Myocyte (in vitro differentiated cells): ENCODE results near the gene SON. TPM values are rescaled to one million over a fixed set of nuclear protein-coding genes. Genes with fewer than 3 reads are reported as not detected.

Source experiments
- DNase-seq: peaks from one replicate; pipeline ENCODE4 v3.0.0-alpha.2; 2012; ENCODE audit warnings: low read depth
- total RNA-seq: library from RNA; depleted of rRNA; stranded (reverse); fragments of >200 nt; gene quantifications from 2 replicates; pipeline ENCODE4 v1.2.3, GENCODE V29; 2014

The SON gene
- total RNA-seq, 1 donor from 2014 or later, result 116 TPM

DNA sequence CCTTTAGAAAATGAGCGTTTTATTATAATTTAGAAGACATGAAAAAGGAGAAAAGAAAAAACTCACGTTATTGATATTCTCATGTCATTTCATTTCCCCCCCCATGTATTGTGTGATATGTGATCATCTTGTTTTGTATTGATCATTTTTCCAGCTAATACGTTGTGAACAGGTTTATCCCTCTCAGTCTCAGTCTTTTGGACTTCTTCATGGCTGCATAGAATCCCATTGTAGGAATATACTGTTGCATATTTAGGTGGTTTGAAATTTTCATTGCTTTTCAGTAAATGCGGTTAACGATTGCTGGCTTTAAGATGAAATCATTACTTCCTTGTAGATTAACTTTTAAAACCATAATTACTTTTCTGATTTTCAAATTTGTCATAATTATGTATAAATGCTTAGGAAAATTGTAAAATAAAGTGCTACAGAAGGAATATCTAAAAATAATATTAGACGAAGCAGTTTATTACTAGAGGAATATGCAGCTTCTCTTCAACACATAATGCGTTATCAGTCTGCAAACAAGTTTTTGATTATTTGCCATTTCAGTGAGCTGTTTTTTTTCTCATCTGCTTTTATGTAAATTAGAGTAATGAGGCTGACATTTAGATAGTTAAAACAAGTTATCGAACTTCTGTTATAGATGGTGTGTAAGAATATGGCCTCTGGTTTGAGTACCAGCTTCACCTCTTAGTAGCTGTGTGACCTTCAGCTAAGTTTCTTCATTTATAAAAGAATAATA, 1.8 kb downstream of the SON start:
- no peak for DNase-seq

DNA sequence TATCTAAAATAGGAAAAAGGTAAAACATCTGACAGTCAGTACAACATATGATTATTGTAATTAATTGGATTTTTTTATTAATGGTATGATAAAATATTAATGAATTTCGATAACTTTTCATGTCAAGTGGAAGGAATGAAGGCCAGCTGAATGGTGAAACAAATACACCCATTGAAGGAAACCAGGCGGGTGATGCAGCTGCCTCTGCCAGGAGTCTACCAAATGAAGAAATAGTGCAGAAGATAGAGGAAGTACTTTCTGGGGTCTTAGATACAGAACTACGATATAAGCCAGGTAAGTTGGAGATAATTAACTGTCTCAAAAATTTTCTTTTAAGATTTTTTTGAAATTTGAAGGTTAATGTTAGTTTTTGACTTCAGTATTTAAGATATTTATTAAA, 3.2 kb downstream of the SON start:
- DNase-seq, result no peak

DNA sequence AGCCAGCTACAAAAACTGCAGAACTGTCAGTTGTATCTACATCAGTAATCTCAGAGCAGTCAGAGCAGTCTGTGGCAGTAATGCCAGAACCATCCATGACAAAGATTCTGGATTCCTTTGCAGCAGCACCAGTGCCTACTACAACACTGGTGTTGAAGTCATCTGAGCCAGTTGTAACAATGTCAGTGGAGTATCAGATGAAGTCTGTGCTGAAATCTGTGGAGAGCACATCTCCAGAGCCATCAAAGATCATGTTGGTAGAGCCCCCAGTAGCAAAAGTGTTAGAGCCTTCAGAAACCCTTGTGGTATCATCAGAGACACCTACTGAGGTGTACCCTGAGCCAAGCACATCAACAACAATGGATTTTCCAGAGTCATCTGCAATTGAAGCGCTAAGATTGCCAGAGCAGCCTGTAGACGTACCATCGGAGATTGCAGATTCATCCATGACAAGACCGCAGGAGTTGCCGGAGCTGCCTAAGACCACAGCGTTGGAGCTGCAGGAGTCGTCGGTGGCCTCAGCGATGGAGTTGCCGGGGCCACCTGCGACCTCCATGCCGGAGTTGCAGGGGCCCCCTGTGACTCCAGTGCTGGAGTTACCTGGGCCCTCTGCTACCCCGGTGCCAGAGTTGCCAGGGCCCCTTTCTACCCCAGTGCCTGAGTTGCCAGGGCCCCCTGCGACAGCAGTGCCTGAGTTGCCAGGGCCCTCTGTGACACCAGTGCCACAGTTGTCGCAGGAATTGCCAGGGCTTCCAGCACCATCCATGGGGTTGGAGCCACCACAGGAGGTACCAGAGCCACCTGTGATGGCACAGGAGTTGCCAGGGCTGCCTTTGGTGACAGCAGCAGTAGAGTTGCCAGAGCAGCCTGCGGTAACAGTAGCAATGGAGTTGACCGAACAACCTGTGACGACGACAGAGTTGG, 7.3 kb downstream of the SON start:
- DNase-seq, result no peak

DNA sequence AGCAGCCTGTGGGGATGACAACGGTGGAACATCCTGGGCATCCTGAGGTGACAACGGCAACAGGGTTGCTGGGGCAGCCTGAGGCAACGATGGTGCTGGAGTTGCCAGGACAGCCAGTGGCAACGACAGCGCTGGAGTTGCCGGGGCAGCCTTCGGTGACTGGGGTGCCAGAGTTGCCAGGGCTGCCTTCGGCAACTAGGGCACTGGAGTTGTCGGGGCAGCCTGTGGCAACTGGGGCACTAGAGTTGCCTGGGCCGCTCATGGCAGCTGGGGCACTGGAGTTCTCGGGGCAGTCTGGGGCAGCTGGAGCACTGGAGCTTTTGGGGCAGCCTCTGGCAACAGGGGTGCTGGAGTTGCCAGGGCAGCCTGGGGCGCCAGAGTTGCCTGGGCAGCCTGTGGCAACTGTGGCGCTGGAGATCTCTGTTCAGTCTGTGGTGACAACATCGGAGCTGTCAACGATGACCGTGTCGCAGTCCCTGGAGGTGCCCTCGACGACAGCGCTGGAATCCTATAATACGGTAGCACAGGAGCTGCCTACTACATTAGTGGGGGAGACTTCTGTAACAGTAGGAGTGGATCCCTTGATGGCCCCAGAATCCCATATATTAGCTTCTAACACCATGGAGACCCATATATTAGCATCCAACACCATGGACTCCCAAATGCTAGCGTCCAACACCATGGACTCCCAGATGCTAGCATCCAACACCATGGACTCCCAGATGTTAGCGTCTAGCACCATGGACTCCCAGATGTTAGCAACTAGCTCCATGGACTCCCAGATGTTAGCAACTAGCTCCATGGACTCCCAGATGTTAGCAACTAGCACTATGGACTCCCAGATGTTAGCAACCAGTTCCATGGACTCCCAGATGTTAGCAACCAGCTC, 8.2 kb downstream of the SON start:
- DNase-seq, result no peak

DNA sequence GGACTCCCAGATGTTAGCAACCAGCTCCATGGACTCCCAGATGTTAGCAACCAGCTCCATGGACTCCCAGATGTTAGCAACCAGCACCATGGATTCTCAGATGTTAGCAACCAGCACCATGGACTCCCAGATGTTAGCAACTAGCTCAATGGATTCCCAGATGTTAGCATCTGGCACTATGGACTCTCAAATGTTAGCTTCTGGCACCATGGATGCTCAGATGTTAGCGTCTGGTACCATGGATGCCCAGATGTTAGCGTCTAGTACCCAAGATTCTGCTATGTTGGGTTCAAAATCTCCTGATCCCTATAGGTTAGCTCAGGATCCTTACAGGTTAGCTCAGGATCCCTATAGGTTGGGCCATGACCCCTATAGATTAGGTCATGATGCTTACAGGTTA, 8.8 kb downstream of the SON start:
- DNase-seq, result no peak

DNA sequence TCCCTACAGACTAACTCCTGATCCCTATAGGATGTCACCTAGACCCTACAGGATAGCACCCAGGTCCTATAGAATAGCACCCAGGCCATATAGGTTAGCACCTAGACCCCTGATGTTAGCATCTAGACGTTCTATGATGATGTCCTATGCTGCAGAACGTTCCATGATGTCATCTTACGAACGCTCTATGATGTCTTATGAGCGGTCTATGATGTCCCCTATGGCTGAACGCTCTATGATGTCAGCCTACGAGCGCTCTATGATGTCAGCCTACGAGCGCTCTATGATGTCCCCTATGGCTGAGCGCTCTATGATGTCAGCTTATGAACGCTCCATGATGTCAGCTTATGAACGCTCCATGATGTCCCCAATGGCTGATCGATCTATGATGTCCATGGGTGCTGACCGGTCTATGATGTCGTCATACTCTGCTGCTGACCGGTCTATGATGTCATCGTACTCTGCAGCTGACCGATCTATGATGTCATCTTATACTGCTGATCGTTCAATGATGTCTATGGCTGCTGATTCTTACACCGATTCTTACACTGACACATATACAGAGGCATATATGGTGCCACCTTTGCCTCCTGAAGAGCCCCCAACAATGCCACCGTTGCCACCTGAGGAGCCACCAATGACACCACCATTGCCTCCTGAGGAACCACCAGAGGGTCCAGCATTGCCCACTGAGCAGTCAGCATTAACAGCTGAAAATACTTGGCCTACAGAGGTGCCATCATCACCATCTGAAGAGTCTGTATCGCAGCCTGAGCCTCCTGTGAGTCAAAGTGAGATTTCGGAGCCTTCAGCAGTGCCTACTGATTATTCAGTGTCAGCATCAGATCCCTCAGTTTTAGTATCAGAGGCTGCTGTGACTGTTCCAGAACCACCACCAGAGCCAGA, 9.5 kb downstream of the SON start:
- DNase-seq, result no peak

DNA sequence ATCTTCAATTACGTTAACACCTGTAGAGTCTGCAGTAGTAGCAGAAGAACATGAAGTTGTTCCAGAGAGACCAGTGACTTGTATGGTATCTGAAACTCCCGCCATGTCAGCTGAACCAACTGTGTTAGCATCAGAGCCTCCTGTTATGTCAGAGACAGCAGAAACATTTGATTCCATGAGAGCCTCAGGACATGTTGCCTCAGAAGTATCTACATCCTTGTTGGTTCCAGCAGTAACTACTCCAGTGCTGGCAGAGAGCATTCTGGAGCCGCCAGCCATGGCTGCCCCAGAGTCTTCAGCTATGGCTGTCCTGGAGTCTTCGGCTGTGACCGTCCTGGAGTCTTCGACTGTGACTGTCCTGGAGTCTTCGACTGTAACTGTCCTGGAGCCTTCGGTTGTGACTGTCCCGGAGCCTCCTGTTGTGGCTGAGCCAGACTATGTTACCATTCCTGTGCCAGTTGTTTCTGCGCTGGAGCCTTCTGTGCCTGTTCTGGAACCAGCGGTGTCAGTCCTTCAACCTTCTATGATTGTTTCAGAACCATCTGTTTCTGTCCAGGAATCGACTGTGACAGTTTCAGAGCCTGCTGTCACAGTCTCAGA, 10.3 kb downstream of the SON start:
- no peak for DNase-seq

DNA sequence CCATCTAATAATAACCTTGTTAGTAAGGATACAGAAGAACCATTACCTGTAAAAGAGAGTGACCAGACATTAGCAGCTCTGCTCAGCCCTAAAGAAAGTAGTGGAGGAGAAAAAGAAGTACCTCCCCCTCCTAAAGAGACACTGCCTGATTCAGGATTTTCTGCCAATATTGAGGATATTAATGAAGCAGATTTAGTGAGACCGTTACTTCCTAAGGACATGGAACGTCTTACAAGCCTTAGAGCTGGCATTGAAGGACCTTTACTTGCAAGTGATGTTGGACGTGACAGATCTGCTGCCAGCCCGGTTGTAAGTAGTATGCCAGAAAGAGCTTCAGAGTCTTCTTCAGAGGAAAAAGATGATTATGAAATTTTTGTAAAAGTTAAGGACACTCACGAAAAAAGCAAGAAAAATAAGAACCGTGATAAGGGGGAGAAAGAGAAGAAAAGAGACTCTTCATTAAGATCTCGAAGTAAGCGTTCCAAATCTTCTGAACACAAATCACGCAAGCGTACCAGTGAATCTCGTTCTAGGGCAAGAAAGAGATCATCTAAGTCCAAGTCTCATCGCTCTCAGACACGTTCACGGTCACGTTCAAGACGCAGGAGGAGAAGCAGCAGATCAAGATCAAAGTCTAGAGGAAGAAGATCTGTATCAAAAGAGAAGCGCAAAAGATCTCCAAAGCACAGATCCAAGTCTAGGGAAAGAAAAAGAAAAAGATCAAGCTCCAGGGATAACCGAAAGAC, 11.6 kb downstream of the SON start:
- DNase-seq, result no peak

DNA sequence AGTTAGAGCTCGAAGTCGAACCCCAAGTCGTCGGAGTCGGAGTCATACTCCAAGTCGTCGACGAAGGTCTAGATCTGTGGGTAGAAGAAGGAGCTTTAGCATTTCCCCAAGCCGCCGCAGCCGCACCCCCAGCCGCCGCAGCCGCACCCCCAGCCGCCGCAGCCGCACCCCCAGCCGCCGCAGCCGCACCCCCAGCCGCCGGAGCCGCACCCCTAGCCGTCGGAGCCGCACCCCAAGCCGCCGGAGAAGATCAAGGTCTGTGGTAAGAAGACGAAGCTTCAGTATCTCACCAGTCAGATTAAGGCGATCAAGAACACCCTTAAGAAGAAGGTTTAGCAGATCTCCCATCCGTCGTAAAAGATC, 12.1 kb downstream of the SON start:
- DNase-seq, result no peak

DNA sequence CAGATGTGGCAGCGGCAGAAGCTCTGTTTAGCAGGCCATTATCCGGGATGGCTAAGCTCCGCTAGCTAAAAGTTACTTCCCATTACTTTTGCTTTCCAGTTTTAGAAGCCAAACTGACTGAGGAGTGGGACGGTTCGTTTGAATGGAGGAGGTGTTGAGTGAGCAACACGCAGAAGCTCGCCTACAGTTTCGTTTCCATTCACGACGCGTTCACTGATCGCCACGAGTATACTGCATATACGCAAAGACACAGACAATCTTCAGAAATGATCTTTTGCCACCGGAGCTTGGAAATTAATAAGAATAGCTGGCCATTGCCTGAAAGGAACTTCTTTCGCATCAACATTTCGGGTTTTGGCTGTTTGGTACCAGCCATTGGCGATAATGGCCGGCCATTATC, 14.6 kb downstream of the SON start:
- no peak for DNase-seq

DNA sequence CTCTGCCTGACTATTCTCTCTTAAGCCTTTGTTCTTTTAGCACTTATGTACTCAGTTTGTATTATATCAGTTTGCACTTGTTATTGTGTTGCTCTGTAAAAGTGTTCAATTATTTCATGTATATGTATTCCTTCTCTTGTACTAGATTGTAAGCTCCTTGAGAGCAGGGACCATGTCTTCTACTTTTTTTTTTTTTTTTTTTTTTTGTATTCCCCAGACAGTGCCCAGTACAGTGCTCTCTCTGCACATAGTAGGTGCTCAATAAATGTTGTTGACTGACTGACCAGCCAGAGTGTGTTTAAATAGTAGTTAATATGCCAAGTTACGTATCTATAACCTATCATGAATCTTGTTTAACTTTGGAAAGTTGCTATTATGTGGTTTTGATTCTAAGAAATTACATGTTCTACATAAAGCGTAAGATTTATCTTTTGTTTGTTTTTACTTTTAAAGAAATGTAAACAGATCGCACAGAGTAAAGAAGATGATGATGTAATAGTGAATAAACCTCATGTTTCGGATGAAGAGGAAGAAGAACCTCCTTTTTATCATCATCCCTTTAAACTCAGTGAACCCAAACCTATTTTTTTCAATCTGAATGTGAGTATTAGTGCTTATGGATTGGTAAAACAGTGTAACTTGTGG, 16.1 kb downstream of the SON start:
- no peak for DNase-seq

DNA sequence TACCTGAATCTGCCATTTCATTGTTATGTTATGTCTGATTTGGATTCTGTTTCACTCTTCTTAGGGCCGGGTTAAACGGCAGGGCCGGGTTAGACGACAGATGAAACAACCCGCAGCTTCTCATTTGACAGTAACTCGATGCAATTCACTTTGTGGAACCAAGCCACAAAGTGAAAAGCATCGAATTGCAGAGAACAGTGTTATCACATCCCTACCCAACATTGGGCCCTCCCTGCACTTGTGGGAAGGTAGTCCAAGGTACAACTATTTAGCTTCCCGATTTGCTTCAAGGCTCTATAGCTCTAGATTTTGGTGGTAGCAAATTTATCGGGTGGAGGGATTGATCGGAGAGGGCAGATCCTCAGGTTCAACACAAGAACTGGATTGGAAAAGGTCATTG, 17.0 kb downstream of the SON start:
- DNase-seq, result no peak

DNA sequence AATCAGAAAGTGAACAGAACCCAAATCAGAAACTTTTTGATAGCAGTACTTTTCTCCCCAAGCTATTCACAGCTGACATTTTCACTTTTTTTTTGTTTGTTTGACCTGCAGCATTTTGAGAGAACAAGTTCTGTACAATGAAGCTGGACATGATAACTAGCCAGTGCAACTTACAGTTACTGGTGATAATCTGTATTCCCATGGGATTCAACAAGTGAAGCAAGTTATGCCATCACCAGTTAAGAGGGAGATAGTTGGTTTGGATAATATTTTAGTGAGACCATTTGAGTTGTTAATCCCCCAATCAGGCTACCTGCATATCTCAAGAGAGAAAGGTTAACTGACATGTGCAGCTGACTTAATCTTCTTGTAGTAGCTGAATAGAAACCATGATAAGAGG, 18.1 kb downstream of the SON start:
- DNase-seq, result no peak

DNA sequence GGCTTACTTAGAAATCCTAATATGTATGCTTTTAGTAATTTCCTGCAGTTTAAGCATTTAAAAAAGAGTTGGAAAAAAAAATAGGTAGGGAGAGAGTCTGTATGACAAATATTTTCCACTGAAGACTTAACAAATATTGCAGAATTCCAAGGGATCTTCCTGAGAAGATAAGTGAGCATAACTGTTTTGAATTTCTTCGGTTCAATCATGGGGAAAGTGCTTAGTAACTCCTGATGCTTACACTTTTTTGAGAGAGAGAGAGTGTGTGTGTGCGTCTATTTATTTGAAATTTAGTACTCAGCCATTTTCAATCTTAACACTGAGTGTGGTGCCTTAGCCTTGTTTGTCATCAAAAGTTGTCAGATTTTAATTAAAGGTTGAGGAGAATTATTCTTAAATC, 18.5 kb downstream of the SON start:
- DNase-seq, result no peak

DNA sequence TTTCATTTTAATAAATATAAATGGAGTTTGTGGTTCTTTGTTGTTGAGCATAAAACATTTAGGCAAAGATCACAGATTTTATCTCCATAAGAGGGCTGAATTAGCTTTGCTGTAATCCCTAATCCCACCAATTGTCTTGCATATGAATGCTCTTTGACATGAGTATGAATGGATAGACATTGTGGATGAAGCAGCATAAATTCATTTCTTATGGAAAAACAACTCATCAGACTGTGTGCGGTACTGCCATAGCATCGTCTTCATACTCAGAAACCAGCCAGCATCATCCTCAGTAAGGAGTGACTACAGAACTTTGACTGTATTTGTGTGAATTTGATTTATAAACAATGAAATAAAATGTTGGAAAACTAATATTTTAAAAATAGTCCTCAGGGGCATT, 19.6 kb downstream of the SON start:
- DNase-seq, result no peak

DNA sequence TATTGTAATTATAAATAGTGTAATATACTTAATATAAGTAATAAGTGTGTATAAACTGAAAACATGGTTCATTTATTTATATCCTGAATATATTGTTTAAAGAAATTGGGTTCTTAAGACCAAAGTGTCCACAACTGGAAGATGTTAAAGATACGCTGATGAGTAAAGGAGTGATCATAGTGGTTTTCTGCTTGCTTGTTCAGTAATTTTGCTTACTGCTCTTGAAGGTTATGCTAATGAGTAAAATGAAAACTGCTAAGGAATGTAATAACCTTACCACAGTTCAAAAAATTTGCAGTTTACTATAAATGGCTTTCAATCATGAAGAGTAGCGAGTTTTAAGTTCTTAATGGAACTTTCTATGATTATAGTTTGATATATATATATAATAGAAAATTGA, 23.7 kb downstream of the SON start:
- DNase-seq, result no peak

DNA sequence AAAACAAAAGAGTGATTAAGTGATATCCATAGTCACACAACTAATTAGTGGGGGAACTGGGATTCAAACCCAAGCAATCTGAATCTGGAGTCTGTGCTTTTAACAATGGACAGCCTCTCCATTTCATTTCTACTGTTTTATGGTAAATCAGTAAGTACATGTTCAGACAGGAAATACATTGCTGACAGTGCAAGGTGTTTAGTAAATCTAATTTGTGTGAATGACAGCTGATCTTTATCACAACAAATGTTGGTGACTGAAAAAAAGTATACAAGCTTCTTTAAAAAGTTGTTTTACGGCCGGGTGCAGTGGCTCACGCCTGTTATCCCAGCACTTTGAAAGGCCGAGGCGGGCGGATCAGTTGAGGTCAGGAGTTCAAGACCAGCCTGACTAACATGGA, 25.1 kb downstream of the SON start:
- no peak for DNase-seq

DNA sequence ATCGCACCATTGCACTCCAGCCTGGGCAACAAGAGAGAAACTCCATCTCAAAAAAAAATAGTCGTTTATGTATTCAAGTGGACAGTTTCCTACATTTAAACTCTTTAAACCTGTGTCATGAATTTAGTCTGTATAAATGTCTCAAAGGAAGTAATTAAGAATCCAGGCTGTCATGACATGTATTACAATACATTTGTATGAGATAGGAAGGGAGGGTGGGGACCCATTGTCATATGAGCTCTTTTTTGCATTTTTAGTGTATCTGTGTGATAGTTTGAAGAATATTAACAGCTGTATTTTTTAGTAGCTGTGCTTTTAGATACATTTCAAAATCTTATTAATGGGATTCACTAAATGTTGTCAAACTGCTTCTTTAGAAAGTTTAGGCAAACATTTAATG, 25.6 kb downstream of the SON start:
- no peak for DNase-seq

DNA sequence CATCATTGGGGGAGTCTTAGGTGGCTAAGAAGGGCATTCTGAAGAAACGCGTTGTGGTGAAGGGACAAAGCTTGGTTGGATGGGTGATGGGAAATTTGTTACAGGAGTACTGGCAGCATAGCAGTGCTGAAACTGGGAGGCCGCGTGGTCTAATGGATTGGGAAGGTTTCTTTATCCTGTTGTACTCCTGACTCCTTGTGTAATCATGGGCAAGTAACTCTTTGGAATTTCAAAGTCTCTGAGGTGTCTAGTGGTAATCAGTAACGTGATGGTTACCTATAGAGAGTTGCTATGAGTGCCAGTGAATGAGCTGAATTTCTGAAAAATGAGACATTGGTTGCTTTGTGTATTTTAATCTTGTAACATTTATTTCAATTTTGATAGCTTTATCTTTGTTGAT, 27.2 kb downstream of the SON start:
- no peak for DNase-seq
